ENCODE measurements around the gene NSD1.

- no peak for TF ChIP-seq POLR2A (IDR thresholded peaks at IDR 0.05)
- TF ChIP-seq, protein P1, sequence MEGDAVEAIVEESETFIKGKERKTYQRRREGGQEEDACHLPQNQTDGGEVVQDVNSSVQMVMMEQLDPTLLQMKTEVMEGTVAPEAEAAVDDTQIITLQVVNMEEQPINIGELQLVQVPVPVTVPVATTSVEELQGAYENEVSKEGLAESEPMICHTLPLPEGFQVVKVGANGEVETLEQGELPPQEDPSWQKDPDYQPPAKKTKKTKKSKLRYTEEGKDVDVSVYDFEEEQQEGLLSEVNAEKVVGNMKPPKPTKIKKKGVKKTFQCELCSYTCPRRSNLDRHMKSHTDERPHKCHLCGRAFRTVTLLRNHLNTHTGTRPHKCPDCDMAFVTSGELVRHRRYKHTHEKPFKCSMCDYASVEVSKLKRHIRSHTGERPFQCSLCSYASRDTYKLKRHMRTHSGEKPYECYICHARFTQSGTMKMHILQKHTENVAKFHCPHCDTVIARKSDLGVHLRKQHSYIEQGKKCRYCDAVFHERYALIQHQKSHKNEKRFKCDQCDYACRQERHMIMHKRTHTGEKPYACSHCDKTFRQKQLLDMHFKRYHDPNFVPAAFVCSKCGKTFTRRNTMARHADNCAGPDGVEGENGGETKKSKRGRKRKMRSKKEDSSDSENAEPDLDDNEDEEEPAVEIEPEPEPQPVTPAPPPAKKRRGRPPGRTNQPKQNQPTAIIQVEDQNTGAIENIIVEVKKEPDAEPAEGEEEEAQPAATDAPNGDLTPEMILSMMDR (IDR thresholded peaks at IDR 0.05): no peak
These were observed 35.5 kb upstream of the NSD1 start for GRCh38 chr5:177098120-177098469.

All from esophagus squamous epithelium (tissue), 4 donors.